SK-N-SH (cell line): ENCODE measurements around the gene PSMA3. TPM values are rescaled to one million over a fixed set of nuclear protein-coding genes. Genes with fewer than 3 reads are reported as not detected.
A peak's percentile ranks its signal among the peaks of the same experiment; 100 is the strongest.

ENCODE experiments used
- CTCF ChIA-PET: fragments of 300-600, 350-600 bp; formaldehyde crosslinking; extraction: SDS; loops from one replicate; lab custom pipeline; 2021; lab: Yijun Ruan, JAX
- POLR2A ChIA-PET: fragments of 350-600 bp; sonication (Branson Sonifier 250); formaldehyde crosslinking; extraction: SDS; loops from one replicate; lab custom pipeline; 2020; ENCODE audit warnings: antibody characterized with exemption, inconsistent platforms; lab: Yijun Ruan, JAX
- DNase-seq: peaks from one replicate; pipeline ENCODE4 v3.0.0; 2012
- H2AFZ ChIP-seq: fragments of 200-600 bp; sonication (generic); 2 replicates; pipeline ENCODE4 v1.8.1; 2016; ENCODE audit warnings: antibody characterized with exemption, mild to moderate bottlenecking, low read depth
- H3F3A ChIP-seq: fragments of 200-600 bp; sonication (generic); replicated peaks from 2 replicates; pipeline ENCODE3; 2016; ENCODE audit warnings: antibody characterized with exemption, mild to moderate bottlenecking; ENCODE audit not compliant: insufficient read depth
- H3K27ac ChIP-seq, 2 experiments: fragments of 200-500 bp in 1 of 2; fragments of 200-600 bp in 1 of 2; sonication (Bioruptor generic) in 1 of 2; sonication (generic), shearing (Covaris generic) in 1 of 2; 2 replicates each; pipeline versions ENCODE4 v1.5.1 to v1.6.1; 2014 to 2016; ENCODE audit warnings: low read depth in 2 of 2, inconsistent platforms in 1 of 2, low read length in 1 of 2, mild to moderate bottlenecking in 1 of 2, mixed read lengths in 1 of 2
- H3K27me3 ChIP-seq: fragments of 200-600 bp; sonication (generic), shearing (Covaris generic); 2 replicates; pipeline ENCODE4 v1.6.1; 2016; ENCODE audit warnings: mixed run types; ENCODE audit not compliant: insufficient read depth
- H3K36me3 ChIP-seq, 2 experiments: fragments of 200-500 bp in 1 of 2; fragments of 200-600 bp in 1 of 2; sonication (Bioruptor generic) in 1 of 2; sonication (generic) in 1 of 2; replicated peaks in 1 of 2; 2 replicates each; pipeline versions ENCODE3 to v1.5.1; 2014 to 2016; ENCODE audit warnings: low read length in 1 of 2, mild to moderate bottlenecking in 1 of 2; ENCODE audit not compliant: insufficient read depth in 2 of 2, control insufficient read depth in 1 of 2
- H3K4me1 ChIP-seq, 2 experiments: fragments of 200-500 bp in 1 of 2; fragments of 200-600 bp in 1 of 2; sonication (Bioruptor generic) in 1 of 2; sonication (generic), shearing (Covaris generic) in 1 of 2; 2 replicates each; pipeline versions ENCODE4 v1.5.1 to v1.6.1; 2014 to 2016; ENCODE audit warnings: low read depth in 1 of 2, low read length in 1 of 2, mixed run types in 1 of 2; ENCODE audit not compliant: insufficient read depth in 2 of 2, control insufficient read depth in 1 of 2
- H3K4me2 ChIP-seq: fragments of 200-600 bp; sonication (generic), shearing (Covaris generic); 2 replicates; pipeline ENCODE4 v1.6.1; 2017; ENCODE audit warnings: mixed run types
- H3K4me3 ChIP-seq, 2 experiments: fragments of 200-500 bp in 1 of 2; fragments of 200-600 bp in 1 of 2; sonication (Bioruptor generic) in 1 of 2; sonication (generic), shearing (Covaris generic) in 1 of 2; 2 replicates each; pipeline versions ENCODE4 v1.5.1 to v1.8.1; 2014 to 2016; ENCODE audit warnings: low read depth in 2 of 2, inconsistent platforms in 1 of 2, low read length in 1 of 2, mild to moderate bottlenecking in 1 of 2, mixed read lengths in 1 of 2, moderate library complexity in 1 of 2
- H3K79me2 ChIP-seq: fragments of 200-600 bp; sonication (generic); 2 replicates; pipeline ENCODE4 v1.8.1; 2017; ENCODE audit warnings: mild to moderate bottlenecking; ENCODE audit not compliant: insufficient read depth
- H3K9ac ChIP-seq: fragments of 200-600 bp; sonication (generic); 2 replicates; pipeline ENCODE4 v1.6.1; 2017; ENCODE audit warnings: mixed run types
- H3K9me2 ChIP-seq: fragments of 200-600 bp; sonication (generic); 2 replicates; pipeline ENCODE4 v1.6.1; 2017; ENCODE audit warnings: mixed run types
- H3K9me3 ChIP-seq: fragments of 200-600 bp; sonication (generic); 2 replicates; pipeline ENCODE4 v1.6.1; 2017; ENCODE audit warnings: mixed run types, mild to moderate bottlenecking, moderate library complexity
- H4K20me1 ChIP-seq: fragments of 200-600 bp; sonication (generic); 2 replicates; pipeline ENCODE4 v1.6.1; 2017; ENCODE audit warnings: mild to moderate bottlenecking, mixed run types; ENCODE audit not compliant: insufficient read depth
- CHD2 ChIP-seq: fragments of 150-350 bp; IDR thresholded peaks from 2 replicates; pipeline ENCODE4 v1.6.1; 2018; ENCODE audit warnings: low read length; ENCODE audit not compliant: partially characterized antibody
- ELF1 ChIP-seq: IDR thresholded peaks from 2 replicates; pipeline ENCODE4 v1.4.0; 2012
- EP300 ChIP-seq, 2 experiments: IDR thresholded peaks; 2 replicates each; pipeline versions ENCODE4 v1.4.0 to v1.6.1; 2012; ENCODE audit warnings: borderline replicate concordance in 1 of 2, low read depth in 1 of 2, low read length in 1 of 2
- EZH2phosphoT487 ChIP-seq: fragments of 200-600 bp; sonication (generic); IDR thresholded peaks from 2 replicates; pipeline ENCODE4 v1.6.1; 2017; ENCODE audit warnings: low read depth, mixed run types, mild to moderate bottlenecking, antibody characterized with exemption, moderate library complexity, borderline replicate concordance
- FOXJ3 ChIP-seq: sonication (generic); formaldehyde crosslinking; IDR thresholded peaks from 2 replicates; pipeline ENCODE4 v1.5.1; 2020; ENCODE audit warnings: mild to moderate bottlenecking, missing genetic modification reagents
- MEF2A ChIP-seq: IDR thresholded peaks from 2 replicates; pipeline ENCODE4 v1.4.0; 2012; ENCODE audit warnings: low read depth, borderline replicate concordance
- MXI1 ChIP-seq: IDR thresholded peaks from 2 replicates; pipeline ENCODE4 v1.6.1; 2012; ENCODE audit warnings: mild to moderate bottlenecking, low read depth, low read length, improper control_type of control experiment
- NRF1 ChIP-seq: IDR thresholded peaks from 2 replicates; pipeline ENCODE4 v1.6.1; 2012; ENCODE audit warnings: low read depth, mild to moderate bottlenecking, low read length
- RAD21 ChIP-seq: IDR thresholded peaks from 2 replicates; pipeline ENCODE4 v1.6.1; 2012; ENCODE audit warnings: mild to moderate bottlenecking, low read length
- RCOR1 ChIP-seq: fragments of 150-350 bp; IDR thresholded peaks from 2 replicates; pipeline ENCODE4 v1.6.1; 2017; ENCODE audit warnings: antibody characterized with exemption, low read length
- SMC3 ChIP-seq: IDR thresholded peaks from 2 replicates; pipeline ENCODE4 v1.6.1; 2012; ENCODE audit warnings: low read depth, low read length, improper control_type of control experiment
- USF2 ChIP-seq: fragments of 150-350 bp; IDR thresholded peaks from 2 replicates; pipeline ENCODE4 v1.6.1; 2017; ENCODE audit warnings: antibody characterized with exemption, low read length, low read depth, borderline replicate concordance
- WGBS: methylation state at CpG from one replicate; pipeline ENCODE4 v1.1.6; 2017; ENCODE audit warnings: low lambda C conversion rate; 5-methylcytosine and 5-hydroxymethylcytosine counted together
- polyA plus RNA-seq, 3 experiments: library from polyadenylated mRNA; depleted of rRNA; stranded (reverse); fragments of >200 nt; gene quantifications; 2 replicates each; pipeline ENCODE4 v1.2.3, GENCODE V29; 2012

The PSMA3 gene
- polyA plus RNA-seq, 1 of the 3 experiments (the other 2 are of a cell fraction) = 203 TPM

GRCh38 chr14:58294201-58294600, 49.6 kb downstream of the PSMA3 start:
- peaks cover 84% of the 10 kb centered on the region for H3K79me2 ChIP-seq
- ChIA-PET CTCF (interaction anchor here (1.0 kb wide), 1 partner anchor 26 kb away, joined by 3 read pairs; no protein-coding TSS in a partner anchor), POLR2A (no interaction called here)
- H3K9ac ChIP-seq = no peak overlapping the region
- H3K27me3 ChIP-seq = no peaks in the 10 kb centered on the region
- H3K4me1 ChIP-seq = peaks cover 3 to 6% of the 10 kb centered on the region in 2 experiments; a peak in 3 of 4 replicates
- no peak for TF ChIP-seq SMC3
- no peak for TF ChIP-seq USF2
- no peak for TF ChIP-seq RCOR1
- no peak overlapping the region for H3K4me2 ChIP-seq
- H3K9me2 ChIP-seq = no peaks in the 10 kb centered on the region
- DNase-seq = no peak
- H2AFZ ChIP-seq = no peak overlapping the region
- 97% methylated on average over 7 of the region's 7 CpGs for WGBS
- peaks cover 3% of the 10 kb centered on the region for H3F3A ChIP-seq
- H4K20me1 ChIP-seq = peaks cover 69% of the 10 kb centered on the region
- peaks cover 34 to 64% of the 10 kb centered on the region in 2 experiments for H3K36me3 ChIP-seq
- no peak overlapping the region for H3K4me3 ChIP-seq
- H3K9me3 ChIP-seq = no peaks in the 10 kb centered on the region
- no peak overlapping the region for H3K27ac ChIP-seq

- ChIA-PET CTCF (interaction anchor here (1.6 kb wide), 1 partner anchor 10 kb away, joined by 6 read pairs; no protein-coding TSS in a partner anchor), POLR2A (interaction anchor here (1.6 kb wide), 1 partner anchor 99 kb away, joined by 6 read pairs; the partner anchor contains the start of gene TOMM20L)
- H3K36me3 ChIP-seq = peaks cover 33 to 46% of the 10 kb centered on the region in 2 experiments
- H2AFZ ChIP-seq = no peak overlapping the region
- no peaks in the 10 kb centered on the region for H3K27me3 ChIP-seq
- H3K4me2 ChIP-seq = peak overlapping the region; percentile 79
- no peak for TF ChIP-seq RAD21
- TF ChIP-seq MEF2A = no peak
- TF ChIP-seq CHD2 = no peak
- no peak for TF ChIP-seq NRF1
- TF ChIP-seq ELF1 = no peak
- TF ChIP-seq EZH2phosphoT487 = no peak
- no peak for TF ChIP-seq EP300 (IDR thresholded peaks at IDR 0.05; ENCODE audit: borderline replicate concordance in 1 of 2, low read depth in 1 of 2, low read length in 1 of 2)
- H3K9ac ChIP-seq = peak overlapping the region; percentile 91
- peaks cover 6 to 10% of the 10 kb centered on the region in 2 experiments; a peak in 3 of 4 replicates for H3K4me1 ChIP-seq
- peaks cover 57% of the 10 kb centered on the region for H4K20me1 ChIP-seq
- H3K9me3 ChIP-seq = no peaks in the 10 kb centered on the region
- peaks cover 6% of the 10 kb centered on the region for H3F3A ChIP-seq
- H3K9me2 ChIP-seq = no peaks in the 10 kb centered on the region
- peak overlapping the region; percentile 97 to 100; a peak in 3 of 4 replicates for H3K27ac ChIP-seq
- peaks cover 84% of the 10 kb centered on the region for H3K79me2 ChIP-seq
- H3K4me3 ChIP-seq = peak overlapping the region; percentile 74 to 92
- WGBS = 1% methylated on average over 3 of the region's 3 CpGs
- no peak for DNase-seq
These were observed 52.1 kb downstream of the PSMA3 start for GRCh38 chr14:58296726-58297125.

GRCh38 chr14:58297412-58297761, 52.7 kb downstream of the PSMA3 start:
- Histone ChIP-seq H4K20me1 (peaks cover 51% of the 10 kb centered on the region), H3F3A (peaks cover 6% of the 10 kb centered on the region), H2AFZ (no peak overlapping the region), H3K27me3 (no peaks in the 10 kb centered on the region), H3K9me3 (no peaks in the 10 kb centered on the region), H3K27ac (peak overlapping the region; percentile 97 to 100), H3K9ac (peak overlapping the region; percentile 91), H3K4me3 (peak overlapping the region; percentile 74 to 92), H3K4me2 (peak overlapping the region; percentile 79), H3K4me1 (peaks cover 4 to 8% of the 10 kb centered on the region in 2 experiments; a peak in 3 of 4 replicates), H3K36me3 (peaks cover 30 to 42% of the 10 kb centered on the region in 2 experiments), H3K79me2 (peaks cover 84% of the 10 kb centered on the region), H3K9me2 (no peaks in the 10 kb centered on the region)
- DNase-seq = no peak
- POLR2A ChIA-PET = interaction anchor here (1.0 to 1.6 kb wide), 4 partner anchors 30 to 98 kb away, joined by 3 to 7 read pairs (median 5); partner anchors contain the start of genes PSMA3 and TOMM20L
- CTCF ChIA-PET = interaction anchor here (1.0 to 1.6 kb wide), 5 partner anchors 9 to 66 kb away, joined by 3 to 6 read pairs (median 4); no protein-coding TSS in a partner anchor
- TF ChIP-seq FOXJ3 (CRISPR knock-in tag) (no peak), MXI1 (peak; percentile 57; the same call in 1 of the 2 replicates)
- 0% methylated on average over 10 of the region's 10 CpGs for WGBS
